SIG-M5 (cell line): ENCODE results near the gene OGDHL.
"Not testable (repeated sequence)": the region's sequence is repeated elsewhere in the genome, so short reads cannot be mapped to it uniquely, and the experiment has no call there.

Experiments
- DNase-seq: peaks from one replicate; lab custom pipeline; 2025; lab: John Stamatoyannopoulos, UW

OGDHL gene

DNA sequence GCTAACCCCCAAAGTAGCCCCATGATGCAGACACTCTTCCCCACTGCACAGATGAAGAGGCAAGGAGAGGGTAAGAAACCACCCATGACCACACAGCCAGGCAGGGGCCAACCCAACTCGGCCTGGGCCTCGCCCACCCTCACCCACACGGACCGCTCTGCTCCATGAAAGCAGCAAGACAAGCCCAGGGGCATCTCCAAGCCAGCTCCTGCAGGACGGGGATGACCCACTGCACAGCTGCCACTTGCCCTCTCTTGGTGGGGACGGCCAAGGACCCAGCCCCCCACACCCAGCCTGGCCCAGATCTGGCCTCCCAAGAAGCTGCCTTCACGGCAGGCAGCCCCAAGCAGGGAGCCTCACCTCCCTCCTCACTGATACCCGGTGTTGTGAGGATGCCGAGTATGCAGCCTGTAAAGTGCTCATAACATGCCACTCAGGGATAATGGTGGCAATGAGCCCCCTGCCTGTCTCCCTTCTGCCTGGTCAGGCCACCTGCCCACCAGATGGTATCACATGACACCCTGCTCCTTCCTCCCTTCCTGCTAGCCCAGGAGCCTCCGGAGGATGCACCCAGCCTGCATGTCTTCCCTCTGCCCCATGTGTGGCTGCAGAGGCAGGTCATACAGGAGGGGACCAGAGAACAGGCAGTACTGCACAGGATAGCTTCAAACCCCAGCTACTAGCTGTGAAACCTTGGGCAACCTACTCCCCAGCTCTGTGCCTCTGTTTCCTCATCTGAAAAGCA is 23.3 kb downstream of the OGDHL start:
- DNase-seq, result no peak

GRCh38 chr10:49737474-49738201 is 24.5 kb downstream of the OGDHL start:
- no peak for DNase-seq

- DNase-seq, result no peak
Observed at GRCh38 chr10:49736564-49737113, 25.5 kb downstream of the OGDHL start.

DNA sequence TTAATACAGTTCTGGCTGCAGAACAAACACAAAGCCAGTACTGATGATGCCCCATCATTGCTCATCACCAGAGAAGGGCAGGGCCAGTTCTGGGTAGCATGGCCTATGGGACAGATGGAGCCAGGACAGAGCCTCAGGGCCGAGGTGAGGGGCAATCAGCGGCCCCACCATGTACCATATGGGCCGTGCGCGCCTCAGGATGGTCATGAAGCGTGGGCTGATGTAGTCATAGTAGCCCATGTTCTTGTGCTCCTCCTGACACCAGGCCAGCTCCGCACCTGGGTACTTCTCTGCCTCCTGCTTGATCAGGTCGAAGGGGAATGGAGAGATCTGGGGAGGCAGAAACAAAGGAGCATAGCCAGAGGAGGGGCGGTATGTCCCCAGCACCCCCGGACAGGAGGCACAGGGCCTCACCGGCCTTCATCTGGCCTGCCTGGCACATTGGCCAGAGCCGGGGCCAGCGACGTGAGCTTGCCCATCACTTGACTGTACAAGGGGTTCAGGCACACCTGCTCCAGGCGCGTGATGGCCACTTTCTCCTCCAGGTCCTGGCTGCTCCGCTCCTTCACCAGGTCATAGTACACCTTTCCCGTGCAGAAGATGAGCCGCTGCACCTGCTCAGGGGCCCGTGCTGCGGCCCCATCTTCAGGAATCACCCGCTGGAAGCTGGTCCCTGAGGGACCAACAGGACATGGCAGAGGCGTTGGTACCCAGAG is 26.1 kb downstream of the OGDHL start:
- no peak for DNase-seq

DNA sequence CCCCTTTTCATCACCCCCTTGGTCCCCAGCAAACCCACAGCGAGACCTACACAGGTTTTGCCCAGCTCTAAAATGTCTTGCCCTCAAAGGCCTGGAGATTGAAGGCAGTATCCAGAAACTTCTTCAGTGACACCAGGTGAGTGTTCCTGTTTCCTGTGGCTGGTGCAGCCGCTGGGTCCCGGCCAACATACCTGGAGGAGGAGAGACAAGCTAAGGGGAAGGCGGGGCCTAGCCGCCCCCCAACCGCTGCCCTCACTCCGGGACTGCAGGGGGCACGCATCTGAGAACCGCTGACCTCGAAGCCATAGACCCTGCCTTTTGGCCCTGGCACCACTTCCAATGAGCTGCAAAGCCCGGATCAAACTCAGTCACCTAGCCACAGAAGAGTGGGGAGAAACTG is 27.0 kb downstream of the OGDHL start:
- no peak for DNase-seq

- DNase-seq, result no peak
Observed at GRCh38 chr10:49734676-49735075, 27.4 kb downstream of the OGDHL start.

DNA sequence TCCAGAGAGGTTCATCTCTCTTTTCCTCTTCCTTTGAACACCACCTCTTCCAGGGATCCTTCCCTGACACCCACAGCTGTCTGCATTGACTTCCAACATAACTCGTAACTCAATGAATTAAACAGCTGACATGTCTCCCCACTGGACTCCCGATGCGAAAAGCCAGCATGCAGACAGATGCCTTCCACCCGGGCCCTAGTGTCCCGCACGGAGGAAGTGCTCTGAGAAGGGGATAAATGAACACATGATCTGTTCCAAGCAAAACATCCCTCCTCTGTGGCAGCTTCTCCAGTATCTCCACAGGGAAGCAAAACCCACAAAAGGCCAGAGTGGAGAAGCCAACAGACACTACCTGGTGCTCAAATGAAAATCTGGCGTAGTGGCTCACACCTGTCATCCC is 28.3 kb downstream of the OGDHL start:
- no peak for DNase-seq

GRCh38 chr10:49726593-49726992 is 35.5 kb downstream of the OGDHL start:
- DNase-seq, result no peak

DNA sequence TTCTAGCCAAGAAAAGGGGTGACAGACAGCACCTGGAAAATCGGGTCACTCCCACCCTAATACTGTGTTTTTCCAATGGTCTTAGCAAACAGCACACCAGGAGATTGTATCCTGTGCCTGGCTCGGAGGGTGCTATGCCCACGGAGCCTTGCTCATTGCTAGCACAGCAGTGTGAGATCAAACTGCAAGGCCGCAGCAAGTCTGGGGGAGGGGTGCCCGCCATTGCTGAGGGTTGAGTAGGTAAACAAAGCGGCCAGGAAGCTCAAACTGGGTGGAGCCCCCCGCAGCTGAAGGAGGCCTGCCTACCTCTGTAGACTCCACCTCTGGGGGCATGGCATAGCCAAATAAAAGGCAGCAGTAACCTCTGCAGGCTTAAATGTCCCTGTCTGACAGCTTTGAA is 47.0 kb downstream of the OGDHL start:
- DNase-seq, result not testable (repeated sequence)

GRCh38 chr10:49713266-49713665 is 48.9 kb downstream of the OGDHL start:
- DNase-seq, result no peak

GRCh38 chr10:49711481-49711880 is 50.6 kb downstream of the OGDHL start:
- DNase-seq, result no peak

DNA sequence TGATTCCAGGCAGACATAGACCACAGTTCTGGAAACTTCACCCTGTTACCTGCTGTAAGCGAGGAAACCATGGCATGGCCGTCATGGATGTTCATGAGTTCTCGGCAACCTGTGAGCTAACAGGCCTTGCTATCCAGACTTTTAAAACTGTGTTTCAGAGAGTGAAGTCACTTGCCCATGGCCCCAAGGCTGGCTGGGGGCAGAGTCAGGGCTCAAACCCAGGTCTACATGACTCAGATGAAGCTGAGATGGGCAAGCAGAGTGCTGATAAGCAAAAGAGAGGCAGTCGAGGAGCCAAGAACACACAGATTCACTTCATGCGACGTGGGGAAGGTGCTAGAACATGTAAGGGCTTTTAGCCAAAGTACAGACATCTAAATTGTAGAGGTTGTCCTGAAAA is 51.2 kb downstream of the OGDHL start:
- DNase-seq, result no peak

DNA sequence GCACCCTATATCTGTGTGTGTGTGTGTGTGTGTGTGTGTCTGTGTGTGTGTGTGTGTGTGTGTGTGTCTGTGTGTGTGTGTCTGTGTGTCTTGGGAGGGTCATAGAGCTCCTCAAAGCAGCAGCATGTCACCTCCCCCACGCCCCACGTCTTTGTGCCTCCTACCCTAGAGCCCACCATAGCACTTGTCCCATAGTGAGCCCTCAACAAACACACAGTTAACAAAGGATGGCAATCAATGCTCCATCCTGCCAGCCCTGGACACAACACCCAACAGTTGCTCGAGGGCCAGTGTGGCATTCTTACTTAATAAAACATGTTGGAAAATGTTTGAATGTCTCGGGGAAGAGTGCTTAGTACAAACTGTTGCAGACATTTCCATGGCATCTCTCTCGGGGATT is 52.2 kb downstream of the OGDHL start:
- no peak for DNase-seq

DNA sequence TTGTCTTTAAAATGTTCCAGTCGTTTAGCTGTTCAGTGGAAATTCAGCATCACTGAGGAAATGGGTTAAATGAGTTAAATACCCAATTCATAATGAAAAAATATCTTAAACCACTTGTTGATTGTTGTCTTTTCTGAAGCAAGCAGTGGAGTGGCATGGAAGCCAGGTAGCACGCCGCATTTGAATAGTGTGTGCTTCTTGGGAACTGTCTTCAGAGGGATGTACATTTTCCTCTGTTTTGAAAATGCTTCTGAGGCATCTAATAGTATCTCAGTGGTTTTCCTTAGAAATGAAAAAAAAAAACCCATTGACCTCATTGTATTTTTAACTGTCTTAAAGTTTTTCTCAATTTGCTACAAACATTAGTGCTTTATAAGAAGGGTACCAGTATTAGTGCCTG is 54.5 kb downstream of the OGDHL start:
- no peak for DNase-seq

DNA sequence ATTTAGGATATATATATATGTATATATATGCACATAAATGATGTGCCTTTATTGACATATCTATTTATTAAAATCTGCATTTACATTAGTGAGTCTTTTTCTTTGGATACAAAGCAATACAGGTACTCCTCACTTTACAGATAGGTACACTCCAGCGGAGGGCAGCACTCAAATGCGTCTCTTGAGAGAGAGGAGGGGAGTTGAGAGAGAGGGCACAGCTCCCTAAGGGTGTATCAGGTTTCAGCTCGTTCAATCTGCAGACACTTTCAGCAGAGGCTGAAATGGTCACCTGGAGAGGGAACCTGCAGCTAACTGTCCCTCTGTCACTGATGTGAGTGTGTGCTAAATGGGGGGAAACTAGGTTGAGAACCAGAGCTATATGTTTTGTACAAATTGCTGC is 61.1 kb downstream of the OGDHL start:
- no peak for DNase-seq

DNA sequence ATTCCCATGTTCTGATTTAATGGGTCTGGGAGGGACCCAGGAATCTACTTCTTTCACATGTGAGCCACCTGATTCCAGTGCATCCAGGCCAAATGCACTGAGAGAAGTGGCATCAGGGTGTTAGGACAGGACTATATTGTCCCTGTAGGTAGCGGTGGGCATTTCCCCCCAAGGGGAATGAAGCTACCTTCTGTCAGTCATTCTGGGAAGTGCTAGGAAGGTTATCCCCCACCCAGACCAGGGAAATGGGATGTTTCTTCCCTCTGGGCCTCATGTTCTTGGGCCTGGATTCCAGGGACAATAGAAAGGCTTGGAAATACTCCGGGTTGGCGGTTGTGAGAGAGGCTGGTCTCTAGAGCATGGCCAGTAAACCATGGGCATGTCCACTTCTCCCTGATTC is 61.9 kb downstream of the OGDHL start:
- no peak for DNase-seq

- no peak for DNase-seq
Observed at GRCh38 chr10:49698679-49699078, 63.4 kb downstream of the OGDHL start.

- no peak for DNase-seq
Observed at GRCh38 chr10:49696311-49696710, 65.8 kb downstream of the OGDHL start.

DNA sequence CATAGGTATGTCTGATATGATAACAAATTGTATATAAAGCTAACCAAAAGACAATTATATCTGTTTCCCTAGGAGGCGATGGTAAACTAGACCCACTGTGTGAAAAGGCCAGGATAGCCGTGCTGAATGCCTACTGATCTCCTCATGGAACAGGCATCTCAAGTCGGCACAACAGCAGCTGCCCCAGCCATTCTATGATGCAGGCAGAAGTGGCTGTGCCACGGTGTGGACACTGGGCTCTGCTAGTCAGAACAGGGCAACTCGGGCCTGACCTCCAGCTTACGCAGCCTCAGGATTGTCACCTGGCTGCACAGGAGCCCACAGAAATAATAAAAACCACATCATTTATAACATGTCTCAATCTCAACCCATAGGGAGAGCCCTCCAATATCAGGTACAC is 67.7 kb downstream of the OGDHL start:
- no peak for DNase-seq

DNA sequence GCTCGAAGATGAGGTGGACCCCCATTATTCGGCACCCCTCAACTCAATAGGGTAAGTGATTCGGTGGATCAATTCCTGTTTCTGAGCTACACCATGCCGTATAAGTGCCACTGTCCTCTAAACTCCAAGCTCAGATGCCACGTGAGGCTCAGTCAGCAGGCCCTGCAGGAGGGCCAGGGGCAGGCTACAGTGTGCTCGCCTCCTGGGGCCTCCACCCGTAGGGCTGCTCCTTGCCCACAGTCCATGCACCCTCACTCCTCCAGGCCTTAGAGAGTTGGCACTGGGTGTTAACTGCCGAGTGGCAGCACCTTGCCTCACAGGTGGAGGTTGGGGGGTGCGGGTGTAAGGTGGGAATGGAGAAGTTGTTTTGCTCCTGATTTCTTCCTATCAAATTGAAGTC is 70.5 kb downstream of the OGDHL start:
- DNase-seq, result no peak

DNA sequence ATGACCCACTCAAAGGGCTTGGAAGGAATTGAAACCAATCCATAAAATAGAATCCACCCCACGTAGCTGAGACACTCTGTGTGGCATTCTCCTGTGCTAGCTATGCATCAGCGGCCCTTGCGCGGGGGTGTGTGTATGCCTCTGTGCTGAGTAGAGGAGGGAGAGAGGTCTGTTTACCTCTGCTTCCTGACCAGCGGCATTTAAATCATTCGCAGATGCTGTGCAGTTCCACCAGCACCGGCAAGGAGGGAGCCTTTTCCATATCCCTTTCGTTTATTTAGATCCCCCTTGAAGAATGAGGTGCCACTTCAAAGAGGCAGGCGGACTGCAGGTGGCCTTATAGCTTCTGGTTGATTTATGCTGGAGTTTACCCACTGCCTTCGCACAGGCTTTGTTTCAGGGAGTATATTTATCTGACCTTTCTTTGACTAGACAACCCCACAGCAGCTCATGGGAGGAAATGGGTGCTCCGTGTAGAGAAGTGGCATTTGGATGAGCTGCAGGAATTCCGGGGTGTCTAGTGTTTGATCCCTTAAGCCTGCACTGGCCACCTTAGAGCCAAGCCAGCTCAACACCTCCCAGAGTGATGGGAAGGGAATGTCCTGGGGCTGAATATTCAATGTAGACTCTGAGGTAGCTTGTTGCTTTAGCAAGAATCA is 71.3 kb downstream of the OGDHL start:
- no peak for DNase-seq

GRCh38 chr10:49689882-49690510 is 72.1 kb downstream of the OGDHL start:
- DNase-seq, result no peak
